DOHH2 (cell line): ENCODE data around the gene VPS33A.
A peak's percentile ranks its signal among the peaks of the same experiment; 100 is the strongest.
"Not testable (repeated sequence)": the region's sequence is repeated elsewhere in the genome, so short reads cannot be mapped to it uniquely, and the experiment has no call there.

Experiments
- H3F3A ChIP-seq: fragments of 200-600 bp; sonication (generic), shearing (Covaris generic); 2 replicates; pipeline ENCODE4 v1.6.0; 2016; ENCODE audit warnings: antibody characterized with exemption, mild to moderate bottlenecking; ENCODE audit not compliant: control insufficient read depth, insufficient read depth
- H3K27ac ChIP-seq: fragments of 200-600 bp; sonication (generic); 2 replicates; pipeline ENCODE4 v1.5.1; 2014; ENCODE audit warnings: low read depth, mild to moderate bottlenecking, low read length, moderate library complexity
- H3K27me3 ChIP-seq: fragments of 200-600 bp; sonication (generic); 2 replicates; pipeline ENCODE4 v1.6.1; 2014; ENCODE audit warnings: mild to moderate bottlenecking, low read length, mixed read lengths; ENCODE audit not compliant: control insufficient read depth
- H3K36me3 ChIP-seq: fragments of 200-600 bp; sonication (generic); 2 replicates; pipeline ENCODE4 v1.6.1; 2014; ENCODE audit warnings: mild to moderate bottlenecking, low read length, moderate library complexity, mixed read lengths; ENCODE audit not compliant: control insufficient read depth
- H3K4me1 ChIP-seq: fragments of 200-600 bp; sonication (generic); 2 replicates; pipeline ENCODE4 v1.6.1; 2014; ENCODE audit warnings: mild to moderate bottlenecking, low read length, mixed read lengths; ENCODE audit not compliant: control insufficient read depth
- H3K4me2 ChIP-seq: fragments of 200-600 bp; sonication (generic); 2 replicates; pipeline ENCODE4 v1.6.0; 2014; ENCODE audit warnings: mild to moderate bottlenecking, low read length, moderate library complexity
- H3K4me3 ChIP-seq: fragments of 200-600 bp; sonication (generic); 2 replicates; pipeline ENCODE4 v1.5.1; 2014; ENCODE audit warnings: mild to moderate bottlenecking, low read length, mixed read lengths
- H3K79me2 ChIP-seq: fragments of 200-600 bp; sonication (generic); 2 replicates; pipeline ENCODE4 v1.6.1; 2014; ENCODE audit warnings: mild to moderate bottlenecking, low read length, mixed read lengths; ENCODE audit not compliant: control insufficient read depth
- H3K9me2 ChIP-seq: fragments of 200-600 bp; sonication (generic); replicated peaks from 2 replicates; pipeline ENCODE4 v1.6.1; 2014; ENCODE audit warnings: mild to moderate bottlenecking, low read length, mixed read lengths; ENCODE audit not compliant: control insufficient read depth
- H3K9me3 ChIP-seq: fragments of 200-600 bp; sonication (generic); 2 replicates; pipeline ENCODE4 v1.6.1; 2014; ENCODE audit warnings: antibody characterized with exemption, low read length, mixed read lengths; ENCODE audit not compliant: control insufficient read depth, insufficient read depth
- H4K20me1 ChIP-seq: fragments of 200-600 bp; sonication (generic); 2 replicates; pipeline ENCODE4 v1.6.0; 2014; ENCODE audit warnings: low read depth, mild to moderate bottlenecking, antibody characterized with exemption, low read length, moderate library complexity; ENCODE audit not compliant: control insufficient read depth, insufficient read depth
- CTCF ChIP-seq: fragments of 200-600 bp; sonication (generic); IDR thresholded peaks from one replicate; pipeline ENCODE4 v1.5.1; 2014; ENCODE audit warnings: antibody characterized with exemption, mild to moderate bottlenecking, low read depth, low read length; ENCODE audit not compliant: poor library complexity, severe bottlenecking
- EZH2phosphoT487 ChIP-seq: fragments of 200-600 bp; sonication (generic); IDR thresholded peaks from 2 replicates; pipeline ENCODE4 v1.6.1; 2017; ENCODE audit warnings: borderline replicate concordance, mild to moderate bottlenecking, antibody characterized with exemption, low read length, moderate library complexity, mixed read lengths

VPS33A gene

GRCh38 chr12:122275459-122275858 lies 9.2 kb upstream of the VPS33A start:
- Histone ChIP-seq H3K79me2 (no peaks in the 10 kb centered on the region), H4K20me1 (no peaks in the 10 kb centered on the region), H3F3A (no peaks in the 10 kb centered on the region), H3K4me3 (no peak overlapping the region), H3K9me3 (no peaks in the 10 kb centered on the region), H3K36me3 (no peaks in the 10 kb centered on the region), H3K27me3 (no peaks in the 10 kb centered on the region), H3K27ac (no peak overlapping the region), H3K4me1 (no peaks in the 10 kb centered on the region), H3K9me2 (no peaks in the 10 kb centered on the region), H3K4me2 (no peak overlapping the region)
- TF ChIP-seq CTCF (no peak), EZH2phosphoT487 (no peak)

- peaks cover 3% of the 10 kb centered on the region; the same call in 1 of the 2 replicates for H3F3A ChIP-seq
- H3K27ac ChIP-seq: peak overlapping the region; percentile 70
- no peaks in the 10 kb centered on the region for H3K9me2 ChIP-seq
- peaks cover 16% of the 10 kb centered on the region for H3K4me1 ChIP-seq
- H4K20me1 ChIP-seq: no peaks in the 10 kb centered on the region
- no peaks in the 10 kb centered on the region for H3K9me3 ChIP-seq
- peak overlapping the region; percentile 97 for H3K4me3 ChIP-seq
- H3K36me3 ChIP-seq: peaks cover 16% of the 10 kb centered on the region
- H3K79me2 ChIP-seq: peaks cover 16% of the 10 kb centered on the region
- peak overlapping the region; percentile 93 for H3K4me2 ChIP-seq
- no peaks in the 10 kb centered on the region for H3K27me3 ChIP-seq
- no peak for TF ChIP-seq EZH2phosphoT487
- TF ChIP-seq CTCF: no peak
These were observed 436 bp downstream of the VPS33A start for GRCh38 chr12:122265886-122266229.

GRCh38 chr12:122265476-122265875 lies 818 bp downstream of the VPS33A start:
- peak overlapping the region; percentile 93 for H3K4me2 ChIP-seq
- peak overlapping the region; percentile 70; the same call in 1 of the 2 replicates for H3K27ac ChIP-seq
- H3K9me3 ChIP-seq: no peaks in the 10 kb centered on the region
- H3K79me2 ChIP-seq: peaks cover 16% of the 10 kb centered on the region
- H3K9me2 ChIP-seq: no peaks in the 10 kb centered on the region
- no peak for TF ChIP-seq EZH2phosphoT487
- TF ChIP-seq CTCF: no peak
- H4K20me1 ChIP-seq: no peaks in the 10 kb centered on the region
- peaks cover 3% of the 10 kb centered on the region; the same call in 1 of the 2 replicates for H3F3A ChIP-seq
- H3K36me3 ChIP-seq: peaks cover 19% of the 10 kb centered on the region
- H3K4me3 ChIP-seq: peak overlapping the region; percentile 97
- H3K27me3 ChIP-seq: no peaks in the 10 kb centered on the region
- peaks cover 16% of the 10 kb centered on the region for H3K4me1 ChIP-seq

GRCh38 chr12:122260735-122261134 lies 5.6 kb downstream of the VPS33A start:
- H3K9me2 ChIP-seq, H3K4me1 ChIP-seq, H3K4me2 ChIP-seq, H3K4me3 ChIP-seq, H3K27me3 ChIP-seq, H3F3A ChIP-seq, H4K20me1 ChIP-seq, H3K9me3 ChIP-seq, H3K27ac ChIP-seq: not testable (repeated sequence)
- Histone ChIP-seq H3K79me2 (peaks cover 11% of the 10 kb centered on the region), H3K36me3 (peaks cover 30% of the 10 kb centered on the region)

GRCh38 chr12:122258939-122259338 lies 7.4 kb downstream of the VPS33A start:
- H3K27ac ChIP-seq, H3K9me3 ChIP-seq, H3K4me1 ChIP-seq, H3K79me2 ChIP-seq, H3F3A ChIP-seq, H3K27me3 ChIP-seq, H3K9me2 ChIP-seq, H3K4me3 ChIP-seq, H3K4me2 ChIP-seq, H4K20me1 ChIP-seq: not testable (repeated sequence)
- H3K36me3 ChIP-seq: peaks cover 29% of the 10 kb centered on the region

GRCh38 chr12:122258462-122258861 lies 7.8 kb downstream of the VPS33A start:
- not testable (repeated sequence) for H3F3A ChIP-seq, H4K20me1 ChIP-seq, H3K4me3 ChIP-seq, H3K9me2 ChIP-seq, H3K79me2 ChIP-seq, H3K9me3 ChIP-seq, H3K27ac ChIP-seq, H3K4me2 ChIP-seq, H3K4me1 ChIP-seq, H3K27me3 ChIP-seq
- H3K36me3 ChIP-seq: peaks cover 27% of the 10 kb centered on the region
